HG03103 (cell line): ENCODE measurements around the gene PITPNM3.

Experiments
- ATAC-seq: cut with Tn5 transposase; IDR thresholded peaks from one replicate; pipeline ENCODE4 v1.9.1; 2021; ENCODE audit warnings: low read depth; ENCODE audit not compliant: unreplicated experiment

PITPNM3 gene

GRCh38 chr17:6503641-6504195 is 52.6 kb downstream of the PITPNM3 start:
- no peak for ATAC-seq

- no peak for ATAC-seq
Measured at GRCh38 chr17:6502871-6503509, 53.4 kb downstream of the PITPNM3 start.

- ATAC-seq, result no peak
Measured at GRCh38 chr17:6502142-6502541, 54.2 kb downstream of the PITPNM3 start.

GRCh38 chr17:6501359-6501758 is 55.0 kb downstream of the PITPNM3 start:
- no peak for ATAC-seq

- no peak for ATAC-seq
Measured at GRCh38 chr17:6498901-6499540, 57.3 kb downstream of the PITPNM3 start.

- no peak for ATAC-seq
Measured at GRCh38 chr17:6498356-6498755, 58.0 kb downstream of the PITPNM3 start.

GRCh38 chr17:6497496-6498221 is 58.7 kb downstream of the PITPNM3 start:
- no peak for ATAC-seq

GRCh38 chr17:6496640-6497441 is 59.5 kb downstream of the PITPNM3 start:
- ATAC-seq, result no peak

- no peak for ATAC-seq
Measured at GRCh38 chr17:6496116-6496481, 60.3 kb downstream of the PITPNM3 start.

GRCh38 chr17:6495450-6496115 is 60.8 kb downstream of the PITPNM3 start:
- ATAC-seq, result no peak

- no peak for ATAC-seq
Measured at GRCh38 chr17:6494239-6494941, 62.0 kb downstream of the PITPNM3 start.

- no peak for ATAC-seq
Measured at GRCh38 chr17:6492892-6493674, 63.3 kb downstream of the PITPNM3 start.

- no peak for ATAC-seq
Measured at GRCh38 chr17:6491071-6491700, 65.2 kb downstream of the PITPNM3 start.

- no peak for ATAC-seq
Measured at GRCh38 chr17:6489016-6489550, 67.3 kb downstream of the PITPNM3 start.

- ATAC-seq, result no peak
Measured at GRCh38 chr17:6488008-6488539, 68.3 kb downstream of the PITPNM3 start.

GRCh38 chr17:6487251-6488007 is 68.9 kb downstream of the PITPNM3 start:
- ATAC-seq, result no peak
